Stimulated activated CD4-positive, alpha-beta T cell treated with anti-CD3 and anti-CD28 coated beads, Interleukin-1b, Interleukin-23, amount 100 ng/mL, for 4 hours (primary cell): ENCODE measurements around the gene BNIP3.
"Not testable (repeated sequence)": the region's sequence is repeated elsewhere in the genome, so short reads cannot be mapped to it uniquely, and the experiment has no call there.

ENCODE experiments used
- DNase-seq, 2 donors: peaks; one replicate each; pipeline ENCODE4 v3.0.0-alpha.2; 2020; ENCODE audit warnings: low read depth in 2 of 2

Gene BNIP3

DNA sequence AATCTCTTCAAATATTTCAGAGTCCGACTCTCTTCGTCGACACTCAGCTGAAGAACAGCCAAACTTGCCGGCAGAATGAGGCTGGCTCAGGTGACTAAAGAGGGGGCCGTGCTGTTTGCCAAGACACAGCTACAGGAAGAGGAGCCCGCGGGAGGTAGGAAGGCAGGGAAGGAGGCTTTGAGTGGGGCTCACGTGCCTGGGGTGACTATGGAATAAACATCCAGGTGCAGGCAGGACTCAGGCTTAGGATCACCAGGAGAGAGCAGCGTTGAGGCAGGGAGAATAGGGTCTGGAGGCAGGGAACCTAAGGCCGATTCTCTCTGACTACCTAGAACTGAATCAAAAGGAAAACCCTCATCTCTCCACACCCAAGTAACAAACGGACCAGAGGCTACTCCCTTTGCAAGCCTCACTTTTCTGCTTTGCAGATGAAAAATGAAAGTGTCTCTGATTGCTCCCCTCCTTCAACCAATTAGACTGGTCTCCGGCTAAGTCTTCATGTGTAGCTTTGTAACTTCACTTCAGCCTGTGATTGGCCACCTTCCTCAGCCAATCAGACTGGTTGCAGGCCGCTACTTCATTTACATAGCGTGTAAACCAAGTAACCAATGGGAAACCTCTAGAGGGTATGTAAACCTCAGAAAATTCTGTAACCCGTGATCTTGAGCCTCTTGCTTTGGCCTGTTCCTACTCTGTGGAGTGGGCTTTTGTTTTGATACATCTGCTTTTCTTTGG, 19.7 kb upstream of the BNIP3 start:
- no peak for DNase-seq

DNA sequence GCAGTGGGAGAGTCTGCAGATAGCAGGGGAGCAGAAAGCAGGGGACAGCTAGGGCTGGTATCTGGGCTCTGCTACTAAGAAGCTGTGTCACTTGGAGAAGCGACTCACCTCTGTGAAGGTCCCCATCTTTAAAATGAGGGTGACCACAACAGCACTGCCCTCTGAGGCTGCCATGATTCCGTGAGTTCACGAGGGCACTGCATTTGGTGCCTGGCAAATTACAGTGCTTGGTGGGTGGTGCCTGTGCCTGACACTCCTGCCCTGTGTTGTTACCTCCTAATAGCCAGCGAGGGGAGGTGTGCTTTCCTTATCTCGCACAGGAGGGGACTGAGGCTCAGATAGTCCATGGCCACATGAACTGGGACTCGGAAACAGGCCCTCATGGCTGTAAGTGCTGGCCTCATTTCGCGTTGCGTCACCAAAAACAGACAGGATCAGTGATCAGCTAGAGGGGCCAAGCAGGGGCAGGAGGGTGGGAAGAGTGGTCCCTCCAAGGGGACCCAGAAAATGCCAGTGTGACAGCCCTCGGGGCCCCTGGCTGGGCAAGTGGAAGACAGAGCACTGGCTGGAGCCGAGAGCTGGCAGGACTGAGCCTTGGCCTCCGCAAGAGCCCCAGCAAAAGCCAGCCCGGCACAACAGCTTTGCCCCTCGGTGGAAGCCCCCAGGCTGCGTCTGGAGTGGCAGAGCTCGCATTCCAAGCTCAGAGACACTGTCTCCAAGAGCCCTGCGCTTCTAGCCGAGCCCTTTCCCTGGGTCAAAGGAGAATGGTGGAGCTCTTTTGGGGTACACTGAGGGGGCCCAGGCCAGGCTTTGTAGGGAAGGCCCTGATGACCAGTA, 17.3 kb upstream of the BNIP3 start:
- no peak for DNase-seq

GRCh38 chr10:131998050-131998844, 16.5 kb upstream of the BNIP3 start:
- no peak for DNase-seq

DNA sequence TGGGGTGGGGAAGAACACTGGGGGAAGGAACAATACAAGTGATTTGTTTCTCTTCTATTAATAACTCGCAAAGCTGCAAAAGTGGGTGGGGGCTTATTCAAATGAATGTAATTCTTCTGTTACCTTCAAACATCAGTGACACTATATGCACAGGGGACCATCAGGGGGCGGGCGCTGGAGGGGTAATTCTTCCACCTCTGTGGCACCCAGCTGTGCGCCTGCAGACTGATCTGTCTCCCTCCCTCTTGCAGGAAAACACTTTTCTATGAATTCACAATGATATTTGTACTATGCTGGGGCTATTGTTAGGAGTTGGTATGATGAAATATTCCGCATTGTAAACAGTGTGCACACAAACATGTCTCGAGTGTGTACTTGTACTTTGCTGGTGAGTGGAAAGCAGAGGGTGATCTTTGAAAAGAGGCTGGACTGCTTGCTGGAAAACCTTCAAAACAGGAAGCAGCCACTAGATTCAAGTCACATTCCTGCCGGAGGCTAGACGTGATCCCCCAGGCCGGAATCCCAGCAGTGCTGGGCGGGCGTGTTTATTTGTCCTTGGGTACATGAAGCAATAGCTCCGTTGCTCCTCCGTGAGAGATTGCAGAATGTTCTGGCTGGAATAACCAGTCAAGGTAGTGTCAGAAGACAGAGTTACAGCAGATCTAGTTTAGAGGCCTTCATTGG, 15.8 kb upstream of the BNIP3 start:
- DNase-seq, result no peak

- no peak for DNase-seq
Observed at GRCh38 chr10:131996466-131997365, 15.0 kb upstream of the BNIP3 start.

GRCh38 chr10:131994435-131994834, 12.7 kb upstream of the BNIP3 start:
- DNase-seq, result no peak

GRCh38 chr10:131993275-131993674, 11.6 kb upstream of the BNIP3 start:
- no peak for DNase-seq

DNA sequence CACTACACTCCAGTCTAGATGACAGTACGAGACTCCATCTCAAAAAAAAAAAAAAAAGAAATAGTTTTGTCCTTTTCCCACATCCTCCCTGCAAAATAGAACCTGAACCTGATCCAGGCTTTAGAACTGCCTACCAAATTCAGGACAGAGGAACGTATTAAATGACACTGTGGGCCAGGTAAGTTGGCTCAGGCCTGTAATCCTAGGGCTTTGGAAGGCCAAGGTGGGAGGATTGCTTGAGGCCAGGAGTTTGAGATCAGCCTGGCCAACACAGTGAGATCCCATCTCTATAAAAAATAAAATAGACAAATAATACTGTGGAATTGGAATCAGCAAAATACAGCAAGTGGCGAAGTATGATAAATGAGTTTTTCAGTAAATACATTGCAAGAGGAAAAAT, 10.0 kb upstream of the BNIP3 start:
- no peak for DNase-seq

DNA sequence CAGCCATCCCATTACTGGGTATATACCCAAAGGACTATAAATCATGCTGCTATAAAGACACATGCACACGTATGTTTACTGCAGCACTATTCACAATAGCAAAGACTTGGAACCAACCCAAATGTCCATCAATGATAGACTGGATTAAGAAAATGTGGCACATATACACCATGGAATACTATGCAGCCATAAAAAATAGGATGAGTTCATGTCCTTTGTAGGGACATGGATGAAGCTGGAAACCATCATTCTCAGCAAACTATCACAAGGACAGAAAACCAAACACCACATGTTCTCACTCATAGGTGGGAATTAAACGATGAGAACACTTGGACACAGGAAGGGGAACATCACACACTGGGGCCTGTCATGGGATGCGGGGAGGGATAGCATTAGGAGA, 6.1 kb upstream of the BNIP3 start:
- not testable (repeated sequence) for DNase-seq

- DNase-seq, result not testable (repeated sequence)
Observed at GRCh38 chr10:131987301-131987700, 5.6 kb upstream of the BNIP3 start.

DNA sequence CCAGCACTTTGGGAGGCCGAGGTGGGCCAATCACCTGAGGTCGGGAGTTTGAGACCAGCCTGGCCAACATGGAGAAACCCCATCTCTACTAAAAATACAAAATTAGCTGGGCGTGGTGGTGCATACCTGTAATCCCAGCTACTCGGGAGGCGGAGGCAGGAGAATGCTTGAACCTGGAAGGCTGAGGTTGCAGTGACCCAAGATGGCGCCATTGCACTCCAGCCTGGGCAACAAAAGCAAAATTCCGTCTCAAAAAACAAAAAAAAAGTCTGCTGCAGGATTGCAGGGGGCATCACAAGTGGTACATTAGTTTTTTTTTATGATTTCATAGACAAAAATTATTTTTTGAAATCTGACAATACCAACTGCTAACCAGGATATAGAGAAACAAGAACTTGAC, 5.1 kb upstream of the BNIP3 start:
- DNase-seq, result not testable (repeated sequence)

- no peak for DNase-seq
Observed at GRCh38 chr10:131983780-131984179, 2.1 kb upstream of the BNIP3 start.

DNA sequence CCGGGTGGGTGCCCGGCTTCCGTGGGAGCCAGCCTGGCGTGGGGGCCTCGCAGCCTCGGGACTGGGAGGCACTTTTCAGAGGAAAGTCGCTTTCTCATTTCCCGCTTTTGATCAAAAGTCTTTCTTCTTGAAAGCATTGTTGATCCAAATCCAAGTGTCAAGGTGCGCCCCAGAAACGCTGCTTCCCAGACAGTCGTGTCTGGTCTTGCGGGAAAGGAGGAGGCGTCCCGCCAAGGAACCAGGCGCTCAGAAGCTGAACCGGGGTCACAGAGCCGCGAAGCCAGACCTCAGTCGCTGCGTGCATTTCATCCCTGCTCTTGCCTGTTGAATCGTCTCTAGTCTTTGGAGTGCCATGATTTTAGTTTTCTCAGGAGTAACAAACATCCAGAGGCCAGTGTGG, 1.1 kb upstream of the BNIP3 start:
- DNase-seq, result no peak

DNA sequence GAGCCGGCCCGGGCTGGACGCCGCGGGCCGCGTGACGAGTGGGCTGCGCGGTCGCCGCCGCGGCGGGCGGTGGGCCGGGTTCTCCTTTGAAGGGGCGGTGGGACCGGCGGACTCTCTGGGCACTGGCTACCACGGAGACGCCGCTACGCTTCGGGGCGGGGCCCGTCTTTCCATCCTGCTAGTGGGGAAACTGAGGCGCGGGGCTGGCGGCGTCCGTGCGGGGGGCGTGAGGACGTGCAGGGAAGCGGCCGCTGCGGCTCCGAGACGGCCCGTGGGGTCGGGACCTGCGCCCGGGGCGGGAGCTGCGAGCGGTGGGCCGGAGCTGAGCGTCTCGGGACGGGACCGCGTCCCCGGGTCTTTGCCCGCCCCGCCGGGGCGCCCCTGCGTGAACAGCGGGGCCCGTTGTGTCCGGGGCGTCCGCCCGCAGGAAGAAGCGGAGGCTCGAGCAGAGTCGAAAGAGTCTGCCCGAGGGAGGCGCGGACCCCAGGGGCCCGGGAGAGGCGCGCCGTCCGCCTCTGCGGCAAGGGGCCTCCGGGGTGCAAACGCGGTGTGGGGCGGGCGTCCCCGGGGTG, 548 bp upstream of the BNIP3 start:
- no peak for DNase-seq

DNA sequence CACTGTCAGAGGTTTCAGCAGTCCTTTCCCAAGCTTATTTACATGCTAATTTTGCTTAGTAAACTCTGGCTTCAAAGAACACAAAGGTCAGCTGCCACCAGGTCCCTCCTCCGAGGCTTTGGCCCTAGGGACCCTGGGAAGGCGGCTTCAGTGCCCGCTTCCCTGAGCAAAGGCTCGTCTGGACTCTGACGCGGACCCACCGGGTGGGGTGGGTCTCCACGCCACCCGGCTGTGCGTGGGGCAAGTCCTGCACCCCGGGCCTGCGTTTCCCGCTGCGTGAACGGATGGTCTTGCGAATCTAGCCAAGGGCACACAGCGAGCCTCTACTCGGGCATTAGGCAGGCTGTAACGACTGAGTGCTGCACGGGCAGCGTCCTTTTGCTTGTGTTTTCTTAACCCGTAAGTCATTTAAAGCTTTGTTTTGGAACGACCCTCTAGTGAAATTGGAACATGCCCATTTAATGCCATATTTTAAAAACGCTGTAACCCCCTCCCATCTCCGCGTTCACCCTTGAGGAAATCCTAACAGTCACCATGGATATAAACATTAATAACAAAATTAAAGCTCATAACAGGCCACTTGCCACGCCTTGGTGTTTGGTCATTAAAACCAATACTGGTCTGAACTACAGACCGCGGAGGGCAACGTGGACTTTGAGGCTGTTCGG, 828 bp downstream of the BNIP3 start:
- DNase-seq, result no peak

DNA sequence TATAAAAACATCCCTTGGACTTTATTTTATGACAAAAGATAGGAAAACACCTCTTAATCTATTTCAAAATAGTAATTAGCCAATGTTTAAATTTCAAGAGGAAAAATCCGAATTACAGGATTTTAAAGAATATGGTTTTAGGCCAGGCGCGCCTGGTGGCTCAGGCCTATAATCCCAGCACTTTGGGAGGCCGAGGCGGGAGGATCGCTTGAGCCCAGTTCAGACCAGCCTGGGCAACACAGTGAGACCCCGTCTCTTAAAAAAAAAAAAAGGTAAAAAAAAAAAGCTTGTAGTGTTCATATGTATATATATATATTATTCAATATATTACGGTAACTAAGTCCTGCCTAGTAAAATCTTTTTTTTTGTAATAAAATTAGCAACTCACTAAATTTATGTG, 1.4 kb downstream of the BNIP3 start:
- DNase-seq, result no peak

DNA sequence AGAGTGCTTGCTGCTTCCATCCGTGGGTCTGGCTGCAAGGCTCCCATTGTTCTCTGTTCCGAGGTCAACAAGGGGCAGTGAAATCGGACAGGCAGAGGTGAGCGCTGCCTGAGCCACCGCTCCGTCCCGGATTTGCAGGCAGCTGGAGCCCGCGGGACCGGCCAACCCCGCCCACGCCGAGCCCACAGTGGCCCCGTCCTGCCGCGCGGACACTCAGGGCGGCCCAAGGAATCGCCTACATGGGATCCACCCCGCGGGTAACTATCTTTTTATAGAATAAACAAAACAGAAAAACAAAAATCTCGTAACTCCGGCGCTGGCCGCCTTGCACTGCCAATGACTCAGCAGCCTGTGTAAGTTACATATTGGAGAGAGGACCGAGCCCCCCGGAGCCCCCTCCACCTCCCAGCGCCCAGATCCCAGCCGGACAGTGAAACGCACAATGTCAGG, 1.9 kb downstream of the BNIP3 start:
- DNase-seq, result no peak

GRCh38 chr10:131979336-131979735, 2.4 kb downstream of the BNIP3 start:
- DNase-seq, result no peak

GRCh38 chr10:131978851-131979250, 2.9 kb downstream of the BNIP3 start:
- DNase-seq, result no peak

DNA sequence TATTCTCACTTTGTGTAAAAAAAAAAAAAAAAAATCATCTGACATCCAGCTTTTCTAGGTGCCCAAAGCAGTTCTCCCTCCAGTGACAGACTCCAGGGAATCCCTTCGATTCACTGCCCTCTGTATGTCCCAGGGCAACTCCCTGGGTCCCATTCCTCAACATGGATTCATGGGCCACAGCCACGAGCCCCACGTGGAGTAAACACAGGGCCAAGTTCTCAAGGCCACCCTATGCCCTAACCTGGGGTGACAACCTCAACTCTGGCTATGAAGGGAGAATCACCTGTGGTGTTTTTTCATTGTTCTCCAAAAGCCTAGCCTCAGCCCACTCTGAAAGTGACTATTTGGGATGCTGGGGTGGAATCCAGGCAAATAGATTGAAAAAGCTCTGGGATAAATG, 3.4 kb downstream of the BNIP3 start:
- DNase-seq, result no peak
